ENCODE results near the gene UGT2B7.
A peak's percentile ranks its signal among the peaks of the same experiment; 100 is the strongest.
"Not testable (repeated sequence)": the region's sequence is repeated elsewhere in the genome, so short reads cannot be mapped to it uniquely, and the experiment has no call there.

UGT2B7 gene

GRCh38 chr4:69089388-69089787, 6.9 kb upstream of the UGT2B7 start:
- DNase-seq, result no peak

DNA sequence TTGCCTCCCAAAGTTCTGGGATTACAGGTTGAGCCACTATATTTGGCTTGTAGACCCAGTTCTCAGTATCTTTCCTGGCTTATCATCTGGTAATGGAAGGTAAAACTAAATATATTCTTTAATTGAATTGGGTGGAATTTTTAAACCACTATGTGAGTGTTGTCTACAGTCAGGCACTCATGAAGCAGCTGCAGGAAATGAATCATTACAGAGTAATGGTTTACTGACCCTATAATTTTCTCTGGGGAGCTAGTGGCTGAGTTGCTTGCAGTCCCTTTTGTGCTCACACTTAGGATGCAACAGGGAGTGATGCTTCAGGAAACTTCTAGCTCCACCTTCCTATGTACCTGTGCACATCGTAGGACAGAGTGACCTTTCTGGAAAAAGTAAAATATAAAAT, 4.1 kb upstream of the UGT2B7 start:
- DNase-seq, result no peak

- no peak for DNase-seq
These were observed 3.2 kb upstream of the UGT2B7 start for GRCh38 chr4:69092980-69093568.

GRCh38 chr4:69093681-69094080, 2.6 kb upstream of the UGT2B7 start:
- DNase-seq, result no peak

- peak; percentile 0 to 46 (median 1) for DNase-seq
These were observed 958 bp upstream of the UGT2B7 start for GRCh38 chr4:69095301-69095731.

DNA sequence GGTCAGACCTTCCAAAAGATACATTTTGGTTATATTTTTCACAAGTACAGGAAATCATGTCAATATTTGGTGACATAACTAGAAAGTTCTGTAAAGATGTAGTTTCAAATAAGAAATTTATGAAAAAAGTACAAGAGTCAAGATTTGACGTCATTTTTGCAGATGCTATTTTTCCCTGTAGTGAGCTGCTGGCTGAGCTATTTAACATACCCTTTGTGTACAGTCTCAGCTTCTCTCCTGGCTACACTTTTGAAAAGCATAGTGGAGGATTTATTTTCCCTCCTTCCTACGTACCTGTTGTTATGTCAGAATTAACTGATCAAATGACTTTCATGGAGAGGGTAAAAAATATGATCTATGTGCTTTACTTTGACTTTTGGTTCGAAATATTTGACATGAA, 536 bp downstream of the UGT2B7 start:
- DNase-seq, result no peak

DNA sequence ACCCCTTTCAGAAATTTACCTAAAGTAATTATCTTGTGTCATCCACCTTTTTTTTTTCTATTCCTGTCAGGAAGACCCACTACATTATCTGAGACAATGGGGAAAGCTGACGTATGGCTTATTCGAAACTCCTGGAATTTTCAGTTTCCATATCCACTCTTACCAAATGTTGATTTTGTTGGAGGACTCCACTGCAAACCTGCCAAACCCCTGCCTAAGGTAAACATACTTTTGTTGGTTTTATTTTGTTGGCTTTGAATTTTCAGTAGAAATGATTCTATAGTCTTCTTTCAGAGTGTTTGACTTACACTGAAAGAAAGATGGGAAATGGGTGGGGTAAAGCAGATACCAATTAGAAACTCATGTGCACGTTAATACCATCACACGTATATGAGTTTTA, 2.2 kb downstream of the UGT2B7 start:
- no peak for DNase-seq

DNA sequence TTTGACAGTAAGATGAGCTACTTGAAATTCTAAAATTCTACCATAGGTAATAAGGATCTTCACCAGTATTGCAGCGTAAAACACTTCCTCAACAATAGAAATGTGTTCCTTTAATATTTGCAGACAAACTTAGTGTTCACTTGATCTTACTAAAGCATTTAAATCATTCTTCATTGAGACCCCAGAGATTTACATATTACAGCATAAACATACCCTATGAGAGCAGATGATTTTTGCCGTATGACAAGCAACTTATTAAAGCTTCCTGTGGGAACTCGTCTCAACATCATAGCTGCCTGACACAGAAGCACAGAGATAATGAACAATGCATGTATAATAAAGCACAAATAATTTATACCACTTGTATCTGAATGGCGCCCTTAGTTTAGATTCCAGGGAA, 3.6 kb downstream of the UGT2B7 start:
- no peak for DNase-seq

GRCh38 chr4:69102668-69103067, 6.4 kb downstream of the UGT2B7 start:
- not testable (repeated sequence) for DNase-seq

- DNase-seq, result no peak
These were observed 8.5 kb downstream of the UGT2B7 start for GRCh38 chr4:69104719-69105275.

DNA sequence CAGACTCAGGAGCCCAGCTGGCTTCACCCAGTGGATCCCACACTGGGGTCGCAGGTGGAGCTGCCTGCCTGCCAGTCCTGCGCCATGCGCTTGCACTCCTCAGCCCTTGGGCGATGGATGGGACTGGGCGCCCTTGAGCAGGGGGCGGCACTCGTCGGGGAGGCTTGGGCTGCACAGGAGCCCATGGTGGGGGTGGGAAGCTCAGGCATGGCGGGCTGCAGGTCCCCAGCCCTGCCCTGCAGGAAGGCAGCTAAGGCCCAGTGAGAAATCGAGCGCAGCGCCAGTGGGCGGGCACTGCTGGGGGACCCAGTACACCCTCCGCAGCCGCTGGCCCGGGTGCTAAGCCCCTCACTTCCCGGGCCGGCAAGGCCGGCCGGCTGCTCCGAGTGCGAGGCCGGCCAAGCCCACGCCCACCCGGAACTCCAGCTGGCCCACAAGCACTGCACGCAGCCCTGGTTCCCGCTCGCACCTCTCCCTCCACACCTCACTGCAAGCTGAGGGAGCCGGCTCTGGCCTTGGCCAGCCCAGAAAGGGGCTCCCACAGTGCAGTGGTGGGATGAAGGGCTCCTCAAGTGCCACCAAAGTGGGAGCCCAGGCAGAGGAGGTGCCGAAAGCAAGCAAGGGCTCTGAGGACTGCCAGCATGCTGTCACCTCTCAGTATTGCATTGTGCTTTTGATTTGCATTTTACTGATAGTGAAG, 19.0 kb downstream of the UGT2B7 start:
- DNase-seq, result not testable (repeated sequence)

- no peak for DNase-seq
These were observed 19.6 kb downstream of the UGT2B7 start for GRCh38 chr4:69115851-69116213.

DNA sequence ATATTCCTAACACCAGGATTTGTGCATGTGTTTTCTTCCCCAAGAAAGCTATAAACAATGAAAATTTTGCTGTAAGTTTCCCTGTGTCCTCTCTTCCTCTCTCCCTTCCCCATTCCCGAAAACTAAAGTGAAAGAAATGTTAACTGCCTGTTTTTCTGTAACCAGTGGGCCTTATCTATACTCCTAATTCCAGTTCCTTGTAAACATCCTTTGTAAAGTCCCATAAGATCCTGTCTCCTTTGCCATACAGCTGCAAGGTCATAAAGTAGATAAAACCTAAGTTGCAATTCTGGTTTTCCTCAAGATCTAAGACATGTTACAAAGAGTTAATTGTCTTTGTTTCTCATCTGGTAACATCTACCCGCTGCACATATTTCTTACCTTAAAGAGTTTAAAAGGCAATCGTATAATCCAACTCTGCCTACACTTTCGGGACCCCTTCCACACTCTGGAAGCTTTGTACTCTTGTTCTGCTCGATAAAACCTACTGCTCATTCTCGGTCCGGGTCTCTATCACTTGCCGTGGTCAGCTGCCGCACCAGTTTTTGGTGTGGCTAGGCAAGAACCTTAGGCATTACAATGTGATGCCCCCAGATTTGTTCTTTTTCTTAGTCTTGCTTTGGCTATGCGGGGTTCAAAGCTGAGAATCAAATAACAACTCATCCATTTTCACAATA, 20.5 kb downstream of the UGT2B7 start:
- DNase-seq, result no peak

- DNase-seq, result no peak
These were observed 24.6 kb downstream of the UGT2B7 start for GRCh38 chr4:69120870-69121269.

DNA sequence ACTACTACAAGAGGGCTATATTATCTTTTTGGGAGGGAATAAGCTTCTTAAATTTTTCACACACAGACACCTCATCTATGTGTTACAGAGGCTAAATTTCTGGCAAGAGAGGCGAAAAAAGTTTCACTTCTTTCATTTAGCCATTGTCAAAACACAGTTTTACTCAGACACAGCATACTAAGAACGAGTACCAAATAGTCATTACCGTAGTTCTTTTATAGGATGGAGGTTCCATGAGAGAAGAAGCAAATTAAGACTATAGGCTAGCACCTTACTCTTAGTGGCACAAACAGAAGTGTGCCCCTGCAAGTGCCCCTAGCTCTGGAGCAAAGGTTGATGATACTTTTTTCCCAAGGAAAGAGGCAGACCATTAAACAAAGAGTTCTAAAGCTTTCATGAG, 26.2 kb downstream of the UGT2B7 start:
- no peak for DNase-seq

- no peak for DNase-seq
These were observed 28.7 kb downstream of the UGT2B7 start for GRCh38 chr4:69124941-69125340.

GRCh38 chr4:69126024-69126423, 29.8 kb downstream of the UGT2B7 start:
- DNase-seq, result no peak

- DNase-seq, result no peak
These were observed 37.7 kb downstream of the UGT2B7 start for GRCh38 chr4:69133993-69134392.

- no peak for DNase-seq
These were observed 38.2 kb downstream of the UGT2B7 start for GRCh38 chr4:69134471-69134870.

DNA sequence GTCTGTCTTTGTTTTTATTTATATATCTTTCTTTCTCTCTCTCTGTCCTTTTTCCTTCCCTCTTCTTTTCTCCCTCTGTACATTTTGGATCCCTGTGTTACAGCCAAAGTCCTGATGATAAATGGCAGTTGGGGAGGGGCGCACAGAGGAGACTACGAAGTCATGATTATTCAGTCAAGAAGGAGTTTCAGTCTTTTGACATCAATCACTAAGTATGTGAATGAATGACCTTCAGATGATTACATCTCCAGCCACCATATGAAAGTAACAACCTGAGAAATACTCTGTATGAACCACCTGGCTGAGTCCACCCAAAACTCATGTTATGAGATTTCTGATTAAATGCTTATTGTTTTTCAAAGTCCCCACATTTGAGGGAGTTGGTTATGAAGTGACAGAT, 45.0 kb downstream of the UGT2B7 start:
- no peak for DNase-seq

- DNase-seq, result no peak
These were observed 51.1 kb downstream of the UGT2B7 start for GRCh38 chr4:69147334-69147733.

- DNase-seq, result no peak
These were observed 57.7 kb downstream of the UGT2B7 start for GRCh38 chr4:69154021-69154420.

GRCh38 chr4:69156913-69157312, 60.6 kb downstream of the UGT2B7 start:
- DNase-seq, result peak in 1 of 3 donors; percentile 0

Data from suppressor macrophage treated with lipopolysaccharide for 1 hour (primary cell).